GM12864 (cell line): ENCODE data around the gene ANKRD63.

Experiments used
- DNase-seq: peaks from one replicate; pipeline ENCODE4 v3.0.0-alpha.2; 2011; ENCODE audit warnings: low read depth
- H3K4me3 ChIP-seq: 2 replicates; pipeline ENCODE4 v1.5.1; 2011; ENCODE audit warnings: mild to moderate bottlenecking, low read depth, low read length, control low read depth
- TF ChIP-seq, protein P1 (sequence below): IDR thresholded peaks from 2 replicates; pipeline ENCODE4 v1.5.1; 2011; ENCODE audit warnings: low read depth, mild to moderate bottlenecking, moderate library complexity, low read length, control low read depth, inconsistent platforms; ENCODE audit errors: missing control alignments

ANKRD63 gene

DNA sequence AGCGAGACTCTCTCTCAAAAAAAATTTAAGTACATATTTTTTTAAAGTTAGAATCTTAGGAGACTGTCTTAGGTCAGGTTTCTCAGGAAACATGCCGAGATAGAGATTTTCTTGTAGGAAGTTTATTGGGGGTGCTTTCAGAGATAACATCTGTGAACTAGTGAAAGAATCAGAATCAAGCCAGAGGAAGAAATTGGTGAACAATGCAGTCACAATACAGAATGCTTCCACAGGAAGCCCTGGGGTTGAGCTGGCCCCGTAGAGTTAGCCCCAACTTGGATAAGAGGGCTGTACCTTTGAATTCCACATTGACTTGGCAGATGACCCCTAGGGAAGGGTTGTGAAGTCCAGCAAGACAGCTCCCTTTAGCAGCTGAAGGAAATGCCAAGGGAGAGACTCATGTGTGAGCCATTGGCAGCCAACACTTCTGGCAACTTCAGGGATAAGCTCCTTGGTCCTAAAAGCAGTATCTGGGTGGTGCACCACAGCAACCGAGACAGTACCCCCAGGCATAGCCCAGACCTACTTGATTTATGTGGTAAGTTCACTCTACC, 31.9 kb upstream of the ANKRD63 start:
- TF ChIP-seq, protein P1, sequence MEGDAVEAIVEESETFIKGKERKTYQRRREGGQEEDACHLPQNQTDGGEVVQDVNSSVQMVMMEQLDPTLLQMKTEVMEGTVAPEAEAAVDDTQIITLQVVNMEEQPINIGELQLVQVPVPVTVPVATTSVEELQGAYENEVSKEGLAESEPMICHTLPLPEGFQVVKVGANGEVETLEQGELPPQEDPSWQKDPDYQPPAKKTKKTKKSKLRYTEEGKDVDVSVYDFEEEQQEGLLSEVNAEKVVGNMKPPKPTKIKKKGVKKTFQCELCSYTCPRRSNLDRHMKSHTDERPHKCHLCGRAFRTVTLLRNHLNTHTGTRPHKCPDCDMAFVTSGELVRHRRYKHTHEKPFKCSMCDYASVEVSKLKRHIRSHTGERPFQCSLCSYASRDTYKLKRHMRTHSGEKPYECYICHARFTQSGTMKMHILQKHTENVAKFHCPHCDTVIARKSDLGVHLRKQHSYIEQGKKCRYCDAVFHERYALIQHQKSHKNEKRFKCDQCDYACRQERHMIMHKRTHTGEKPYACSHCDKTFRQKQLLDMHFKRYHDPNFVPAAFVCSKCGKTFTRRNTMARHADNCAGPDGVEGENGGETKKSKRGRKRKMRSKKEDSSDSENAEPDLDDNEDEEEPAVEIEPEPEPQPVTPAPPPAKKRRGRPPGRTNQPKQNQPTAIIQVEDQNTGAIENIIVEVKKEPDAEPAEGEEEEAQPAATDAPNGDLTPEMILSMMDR = no peak
- no peak overlapping the region for H3K4me3 ChIP-seq
- DNase-seq = no peak

DNA sequence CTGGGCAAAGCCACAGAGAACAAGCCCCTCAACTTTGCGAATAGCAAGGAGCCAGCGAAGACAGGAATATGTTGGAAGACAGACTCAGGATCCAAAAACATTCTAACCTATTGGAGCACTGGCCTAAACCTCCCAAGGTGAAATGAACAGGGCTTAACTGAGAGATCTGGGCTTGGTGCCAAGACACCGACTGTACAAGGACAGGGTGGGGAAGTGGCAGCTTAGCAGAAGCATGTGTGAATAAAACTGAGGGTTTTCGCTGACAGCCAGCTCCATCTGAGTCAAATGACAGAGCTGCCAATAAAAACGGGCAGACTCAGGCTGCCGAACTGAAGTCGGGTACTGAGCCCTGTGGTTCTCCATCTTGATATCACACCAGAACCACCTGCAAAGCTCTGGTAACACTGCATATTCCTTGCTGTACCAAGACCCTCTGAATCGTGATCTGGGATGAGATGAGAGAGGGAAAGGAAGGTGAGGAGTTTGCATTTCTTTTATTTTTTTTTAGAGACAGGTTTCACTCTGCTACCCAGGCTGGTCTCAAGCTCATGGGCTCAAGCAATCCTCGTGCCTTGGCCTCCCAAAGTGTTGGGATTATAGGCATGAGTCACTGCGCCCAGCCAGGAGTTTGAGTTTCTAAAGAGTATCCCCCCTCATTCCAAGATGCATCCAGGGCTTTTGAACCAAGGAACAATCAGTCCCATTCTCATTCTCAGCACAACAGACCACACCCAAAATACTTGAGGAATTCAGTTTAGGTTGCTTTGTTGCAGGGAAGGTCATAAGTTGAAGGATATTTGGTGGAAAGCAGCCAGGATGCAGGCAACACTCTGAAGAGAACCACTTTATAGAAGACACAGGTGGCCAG, 30.9 kb upstream of the ANKRD63 start:
- no peak overlapping the region for H3K4me3 ChIP-seq
- TF ChIP-seq, protein P1 = no peak
- DNase-seq = no peak

DNA sequence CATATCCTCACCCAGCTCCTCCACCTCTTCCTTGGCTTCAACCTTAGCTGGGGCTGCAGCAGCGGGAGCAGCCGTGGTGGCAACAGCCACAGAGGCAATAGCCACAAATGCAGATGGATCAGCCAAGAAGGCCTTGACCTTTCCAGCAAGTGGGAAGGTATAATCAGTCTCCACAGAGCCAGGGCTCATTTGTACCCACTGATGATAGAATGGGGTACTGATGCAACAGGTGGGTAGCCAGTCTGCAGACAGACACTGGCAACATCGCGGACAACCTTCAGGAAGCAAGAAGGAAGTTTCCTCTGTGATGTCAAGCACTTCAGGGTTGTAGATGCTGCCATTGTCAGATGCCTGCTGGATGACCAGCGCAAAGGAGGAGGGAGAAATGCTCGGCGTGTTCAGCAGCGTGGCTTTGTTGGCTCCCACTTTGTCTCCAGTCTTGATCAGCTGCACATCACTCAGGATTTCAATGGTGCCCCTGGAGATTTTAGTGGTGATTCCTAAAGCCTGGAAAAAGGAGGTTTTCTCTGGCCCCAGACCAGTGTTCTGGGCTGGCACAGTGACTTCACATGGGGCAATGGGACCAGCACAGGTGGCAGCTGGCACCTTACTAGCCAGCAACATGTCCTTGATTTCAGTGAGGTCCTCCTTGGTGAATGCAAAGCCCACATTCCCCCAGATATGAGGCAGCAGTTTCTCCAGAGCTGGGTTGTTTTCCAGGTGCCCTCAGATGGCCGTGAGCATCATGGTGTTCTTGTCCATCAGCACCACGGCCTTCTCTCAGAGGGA, 29.7 kb upstream of the ANKRD63 start:
- TF ChIP-seq, protein P1 = no peak
- DNase-seq = no peak
- no peak overlapping the region for H3K4me3 ChIP-seq

DNA sequence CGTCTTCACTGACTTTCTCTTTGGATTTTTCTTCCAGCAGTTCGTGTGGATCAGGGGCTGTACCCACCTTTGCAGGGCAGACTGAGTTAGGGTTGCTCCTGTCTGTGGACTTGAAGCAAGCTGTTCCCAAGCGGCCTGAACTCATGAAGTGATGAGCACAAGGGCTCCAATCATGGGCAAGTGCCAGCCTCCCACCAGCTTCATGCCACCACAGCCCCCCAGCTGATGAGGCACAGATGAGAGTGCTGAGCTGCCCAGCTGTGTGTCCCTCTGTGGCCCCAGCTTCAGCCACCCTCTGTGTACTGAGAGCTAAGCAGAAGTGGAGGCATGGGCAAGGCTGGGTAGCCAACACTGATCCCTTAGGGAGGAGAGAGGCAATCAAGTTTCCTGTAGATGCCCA, 28.1 kb upstream of the ANKRD63 start:
- no peak overlapping the region for H3K4me3 ChIP-seq
- TF ChIP-seq, protein P1 = no peak
- no peak for DNase-seq

DNA sequence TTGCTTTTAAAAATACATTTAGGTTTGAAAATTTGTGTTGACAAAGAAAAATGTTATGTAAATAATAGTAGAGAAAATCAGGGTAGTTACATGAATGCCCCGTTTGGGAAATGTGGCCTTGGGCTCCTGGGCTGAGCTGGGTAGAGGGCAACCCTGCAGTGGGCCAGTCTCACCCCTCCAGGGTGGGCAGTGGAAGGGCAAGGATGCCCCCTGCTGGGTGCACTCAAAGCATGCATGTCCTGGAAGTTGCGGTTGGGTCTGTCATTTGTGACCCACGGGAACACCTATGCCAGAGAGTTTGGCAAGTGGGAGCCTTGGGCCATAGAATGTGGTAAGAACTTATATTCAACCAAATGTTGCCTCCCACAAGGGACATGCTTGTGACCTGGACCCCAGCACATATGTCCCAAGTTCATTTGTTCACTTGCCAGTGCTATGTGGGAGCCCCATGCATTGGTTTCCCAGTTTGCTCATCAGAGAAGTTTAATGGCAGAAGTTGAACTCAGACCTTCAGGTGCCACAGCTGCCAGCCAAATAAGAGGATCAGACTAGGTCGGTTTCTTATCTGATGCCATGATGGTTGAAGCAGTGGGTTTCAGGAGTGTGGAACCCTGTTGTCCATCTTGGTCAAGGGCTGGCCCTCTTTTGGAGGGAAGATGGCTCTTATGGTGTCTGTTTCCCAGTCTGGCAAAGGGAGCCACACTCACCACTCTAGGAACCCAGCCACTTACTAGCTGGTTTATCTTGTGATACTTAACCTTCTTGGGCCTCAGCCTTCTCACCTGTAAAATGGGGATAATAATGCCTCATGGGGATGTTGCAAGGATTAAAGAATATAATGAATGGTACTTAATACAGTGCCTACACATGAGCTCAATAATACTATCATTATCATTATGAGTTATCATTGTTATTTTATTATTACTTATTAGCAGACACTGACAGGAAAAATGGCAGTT, 27.4 kb upstream of the ANKRD63 start:
- TF ChIP-seq, protein P1 = peak; percentile 84
- no peak overlapping the region for H3K4me3 ChIP-seq
- no peak for DNase-seq

DNA sequence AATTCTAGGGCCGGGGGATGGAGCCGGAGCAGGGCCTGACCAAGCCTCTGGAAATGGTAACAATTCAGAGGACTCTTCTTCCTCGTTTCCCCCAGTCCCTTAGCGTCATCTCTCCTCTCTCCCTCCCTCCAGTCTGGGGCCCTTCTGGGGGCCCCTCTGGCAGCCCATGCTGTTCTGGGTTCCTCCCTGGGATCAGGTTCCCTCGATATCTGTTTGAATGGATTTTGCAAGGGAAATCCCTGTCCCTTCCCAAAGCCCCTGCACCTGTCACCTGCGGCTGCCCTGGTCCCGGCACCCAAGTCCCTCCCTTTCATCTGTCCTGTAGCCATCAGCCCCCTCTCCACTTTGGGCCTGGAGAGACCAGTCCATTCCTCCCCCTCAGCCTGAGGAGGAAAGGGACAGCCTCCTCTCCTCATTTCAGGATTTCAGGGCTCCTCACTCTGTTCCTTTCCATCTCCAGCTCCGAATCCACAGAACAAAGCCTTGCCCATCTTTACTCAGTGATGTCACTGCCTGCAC, 26.5 kb upstream of the ANKRD63 start:
- no peak overlapping the region; the same call in 1 of the 2 replicates for H3K4me3 ChIP-seq
- TF ChIP-seq, protein P1 = no peak
- no peak for DNase-seq
